IMR-90 (cell line): Measurements from ENCODE around the gene SMIM10L1. TPM values are rescaled to one million over a fixed set of nuclear protein-coding genes. Genes with fewer than 3 reads are reported as not detected.

Experiments used
- ATAC-seq: fragments of 200-7000 bp; cut with Tn5 transposase; 2 replicates; pipeline ENCODE4 v1.9.1; 2020; ENCODE audit warnings: low read depth, mild to moderate bottlenecking, moderate library complexity
- BruUV-seq: library from RNA; stranded (reverse); fragments of 400-500 nt; replicated peaks from 2 replicates; lab custom pipeline; 2021; lab: Mats Ljungman, UMichigan
- CTCF ChIA-PET: fragments of 300-600 bp; formaldehyde crosslinking; extraction: SDS; loops from one replicate; lab custom pipeline; 2021; ENCODE audit warnings: antibody characterized with exemption; lab: Yijun Ruan, JAX
- POLR2A ChIA-PET: fragments of 300-600 bp; sonication (Branson Sonifier 250); formaldehyde crosslinking; loops from one replicate; lab custom pipeline; 2022; ENCODE audit warnings: antibody characterized with exemption; ENCODE audit not compliant: unreplicated experiment; lab: Charles Lee
- DNase-seq: peaks from one replicate; pipeline ENCODE4 v3.0.0; 2013
- H2AFZ ChIP-seq: replicated peaks from 2 replicates; pipeline ENCODE3; 2013; ENCODE audit warnings: low read length, mild to moderate bottlenecking; ENCODE audit not compliant: poor library complexity
- H2AK5ac ChIP-seq: 2 replicates; pipeline ENCODE4 v1.6.1; 2013; ENCODE audit warnings: low read depth, low read length, inconsistent platforms
- H2AK9ac ChIP-seq: replicated peaks from 2 replicates; pipeline ENCODE3; 2013; ENCODE audit warnings: mild to moderate bottlenecking, low read depth, low read length, moderate library complexity; ENCODE audit not compliant: poor library complexity
- H2BK120ac ChIP-seq: 2 replicates; pipeline ENCODE4 v1.6.1; 2013; ENCODE audit warnings: low read depth, low read length, inconsistent platforms
- H2BK15ac ChIP-seq: 3 replicates; pipeline ENCODE4 v1.6.1; 2013; ENCODE audit warnings: low read depth, low read length, inconsistent platforms
- H2BK20ac ChIP-seq: 2 replicates; pipeline ENCODE4 v1.6.1; 2013; ENCODE audit warnings: low read depth, mild to moderate bottlenecking, inconsistent platforms, low read length, moderate library complexity
- H2BK5ac ChIP-seq: 2 replicates; pipeline ENCODE4 v1.6.1; 2013; ENCODE audit warnings: mild to moderate bottlenecking, low read depth, low read length, inconsistent platforms; ENCODE audit not compliant: poor library complexity, severe bottlenecking
- H3K14ac ChIP-seq: replicated peaks from 2 replicates; pipeline ENCODE4 v1.6.1; 2013; ENCODE audit warnings: low read depth, low read length, inconsistent platforms
- H3K18ac ChIP-seq: 2 replicates; pipeline ENCODE4 v1.6.1; 2013; ENCODE audit warnings: low read depth, low read length, control low read depth
- H3K23ac ChIP-seq: 2 replicates; pipeline ENCODE4 v1.6.1; 2013; ENCODE audit warnings: low read depth, low read length, inconsistent platforms
- H3K27ac ChIP-seq: 2 replicates; pipeline ENCODE4 v1.5.1; 2013; ENCODE audit warnings: mild to moderate bottlenecking, control low read depth, low read length; ENCODE audit not compliant: insufficient read depth
- H3K27me3 ChIP-seq: 2 replicates; pipeline ENCODE4 v1.6.1; 2013; ENCODE audit warnings: low read length; ENCODE audit not compliant: control insufficient read depth, insufficient read depth
- H3K36me3 ChIP-seq: 2 replicates; pipeline ENCODE4 v1.6.1; 2013; ENCODE audit warnings: low read length, mixed read lengths; ENCODE audit not compliant: control insufficient read depth, insufficient read depth
- H3K4ac ChIP-seq: 2 replicates; pipeline ENCODE4 v1.6.1; 2013; ENCODE audit warnings: low read depth, low read length, inconsistent platforms
- H3K4me1 ChIP-seq: 2 replicates; pipeline ENCODE4 v1.6.1; 2013; ENCODE audit warnings: low read length, mixed read lengths; ENCODE audit not compliant: control insufficient read depth, insufficient read depth
- H3K4me2 ChIP-seq: 2 replicates; pipeline ENCODE4 v1.6.1; 2013; ENCODE audit warnings: low read depth, mild to moderate bottlenecking, control low read depth, low read length, moderate library complexity
- H3K4me3 ChIP-seq: 2 replicates; pipeline ENCODE4 v1.5.1; 2013; ENCODE audit warnings: low read depth, mild to moderate bottlenecking, control low read depth, low read length, moderate library complexity; ENCODE audit not compliant: insufficient read depth
- H3K56ac ChIP-seq: 2 replicates; pipeline ENCODE4 v1.6.1; 2013; ENCODE audit warnings: low read length, inconsistent platforms; ENCODE audit not compliant: insufficient read depth; ENCODE audit errors: extremely low read depth
- H3K79me1 ChIP-seq, 2 experiments: 2 replicates each; pipeline ENCODE4 v1.6.1; 2013; ENCODE audit warnings: low read length in 2 of 2, inconsistent platforms in 1 of 2, low read depth in 1 of 2
- H3K9ac ChIP-seq: 2 replicates; pipeline ENCODE4 v1.6.1; 2013; ENCODE audit warnings: low read depth, low read length, control low read depth
- H3K9me1 ChIP-seq: 2 replicates; pipeline ENCODE4 v1.6.1; 2013; ENCODE audit warnings: low read length, inconsistent platforms; ENCODE audit not compliant: insufficient read depth
- H3K9me3 ChIP-seq: 2 replicates; pipeline ENCODE4 v1.6.1; 2013; ENCODE audit warnings: low read length; ENCODE audit not compliant: control insufficient read depth, insufficient read depth
- H4K20me1 ChIP-seq: 2 replicates; pipeline ENCODE4 v1.6.1; 2013; ENCODE audit warnings: low read length, inconsistent platforms; ENCODE audit not compliant: insufficient read depth
- H4K5ac ChIP-seq: 2 replicates; pipeline ENCODE4 v1.6.1; 2013; ENCODE audit warnings: mild to moderate bottlenecking, low read depth, low read length, control low read depth
- H4K8ac ChIP-seq, 2 experiments: 2 replicates each; pipeline ENCODE4 v1.6.1; 2013; ENCODE audit warnings: low read depth in 2 of 2, low read length in 2 of 2, control low read depth in 1 of 2, inconsistent platforms in 1 of 2
- H4K91ac ChIP-seq: 2 replicates; pipeline ENCODE4 v1.6.1; 2013; ENCODE audit warnings: low read depth, low read length, inconsistent platforms; ENCODE audit not compliant: insufficient read depth
- CEBPB ChIP-seq: IDR thresholded peaks from 2 replicates; pipeline ENCODE4 v1.6.1; 2012; ENCODE audit warnings: low read depth, low read length, improper control_type of control experiment
- WGBS, 2 experiments: methylation state at CpG; one replicate each; pipeline versions ENCODE4 v1.1.5 to v1.1.7; 2013; ENCODE audit warnings: missing lambda C conversion rate in 2 of 2; ENCODE audit not compliant: insufficient read length in 1 of 2; ENCODE audit errors: extremely low coverage in 2 of 2; 5-methylcytosine and 5-hydroxymethylcytosine counted together
- dilution Hi-C: fragments of 300-500 bp; cut with HindIII; formaldehyde crosslinking; loops from one replicate; pipeline ENCODE4 v1.14.3; 2018; ENCODE audit warnings: low sequenced_read_pairs; ENCODE audit not compliant: unreplicated experiment
- in situ Hi-C: fragments of 300-500 bp; cut with MboI; formaldehyde crosslinking; loops from 3 replicates; pipeline ENCODE4 v1.14.3; 2019; ENCODE audit warnings: low sequenced_read_pairs, inconsistent platforms, mixed read lengths
- intact Hi-C: fragments of 100-400 bp; cut with micrococcal nuclease; formaldehyde crosslinking; loops from 2 replicates; pipeline ENCODE4 v1.10.0; 2022
- polyA plus RNA-seq, 3 experiments: library from polyadenylated mRNA; depleted of rRNA; stranded (reverse); fragments of >200 nt; gene quantifications; 2 replicates each; pipeline ENCODE4 v1.2.3, GENCODE V29; 2012; ENCODE audit warnings: low replicate concordance in 1 of 3
- total RNA-seq: library from RNA; depleted of rRNA; stranded (reverse); fragments of >200 nt; gene quantifications from 2 replicates; pipeline ENCODE4 v1.2.3, GENCODE V29; 2012; rRNA removed

SMIM10L1 gene
- total and polyA plus RNA-seq, 2 of the 4 experiments (the other 2 are of a cell fraction), result 2.7 to 4.5 TPM

- no peaks in the 10 kb centered on the region for H3K4me1 ChIP-seq
- WGBS, 2 experiments, result 57% methylated on average over 1 of the region's 1 CpG; no CpG with 5 or more reads in 1 of the 2 experiments
- no peak overlapping the region for H3K27ac ChIP-seq
- no peaks in the 10 kb centered on the region for H3K36me3 ChIP-seq
- no peak overlapping the region for H3K4me3 ChIP-seq
- H4K8ac ChIP-seq, result no peak overlapping the region
- H3K4ac ChIP-seq, result no peak overlapping the region
- no peak for TF ChIP-seq CEBPB
- no peak overlapping the region for H3K14ac ChIP-seq
- no peak overlapping the region for H3K56ac ChIP-seq
- H2BK120ac ChIP-seq, result no peak overlapping the region
- ATAC-seq, result no peak
- H2AFZ ChIP-seq, result no peak overlapping the region
- in situ Hi-C loops, result no loop called here
- no peak overlapping the region for H3K23ac ChIP-seq
- H2BK20ac ChIP-seq, result no peak overlapping the region
- POLR2A ChIA-PET, result no interaction called here
- H3K9ac ChIP-seq, result no peak overlapping the region
- no peak overlapping the region for H2BK5ac ChIP-seq
- no peak overlapping the region for H2BK15ac ChIP-seq
- H3K4me2 ChIP-seq, result no peak overlapping the region
- BruUV-seq, result no TSS peak
- H3K9me1 ChIP-seq, result no peaks in the 10 kb centered on the region
- no peak overlapping the region for H3K18ac ChIP-seq
- CTCF ChIA-PET, result no interaction called here
- H4K5ac ChIP-seq, result no peak overlapping the region
- H3K27me3 ChIP-seq, result no peaks in the 10 kb centered on the region; the same call in 1 of the 2 replicates
- no peak for DNase-seq
- dilution Hi-C loops, result no loop called here
- intact Hi-C loops, result no loop called here
- H3K9me3 ChIP-seq, result no peaks in the 10 kb centered on the region
- H4K20me1 ChIP-seq, result no peaks in the 10 kb centered on the region
- no peaks in the 10 kb centered on the region for H3K79me1 ChIP-seq
- no peak overlapping the region for H2AK9ac ChIP-seq
- H4K91ac ChIP-seq, result no peak overlapping the region
- no peak overlapping the region for H2AK5ac ChIP-seq
Measured at GRCh38 chr12:11209113-11209512, 38.1 kb downstream of the SMIM10L1 start.

Other genes starting within 250 kb of the SMIM10L1 start
- 0.28 TPM in 1 of 2 replicates, not detected in the other for gene PRH2, start 242.0 kb upstream of the SMIM10L1 start, total RNA-seq
- 0.34 TPM in 1 of 2 replicates, not detected in the other for gene PRH2, start 242.0 kb upstream of the SMIM10L1 start, polyA plus RNA-seq (2012; rRNA removed)
- 2.0 and 3.9 TPM in 2 replicates for gene TAS2R14, start 231.9 kb upstream of the SMIM10L1 start, total RNA-seq
- gene TAS2R14, start 231.9 kb upstream of the SMIM10L1 start, polyA plus RNA-seq (2012; rRNA removed), result 1.1 and 1.6 TPM in 2 replicates
- gene TAS2R50, start 184.3 kb upstream of the SMIM10L1 start, total RNA-seq, result 2.3 and 4.4 TPM in 2 replicates
- not detected in 2 replicates for gene TAS2R50, start 184.3 kb upstream of the SMIM10L1 start, polyA plus RNA-seq (2012; rRNA removed)
- gene TAS2R20, start 172.9 kb upstream of the SMIM10L1 start, total RNA-seq, result 3.4 and 3.9 TPM in 2 replicates
- gene TAS2R20, start 172.9 kb upstream of the SMIM10L1 start, polyA plus RNA-seq (2012; rRNA removed), result 0.24 and 0.36 TPM in 2 replicates
- gene TAS2R19, start 148.6 kb upstream of the SMIM10L1 start, total RNA-seq, result 5.0 and 8.1 TPM in 2 replicates
- 0.24 and 0.29 TPM in 2 replicates for gene TAS2R19, start 148.6 kb upstream of the SMIM10L1 start, polyA plus RNA-seq (2012; rRNA removed)
- gene TAS2R31, start 139.8 kb upstream of the SMIM10L1 start, total RNA-seq, result 4.3 and 8.6 TPM in 2 replicates
- 0.10 and 0.24 TPM in 2 replicates for gene TAS2R31, start 139.8 kb upstream of the SMIM10L1 start, polyA plus RNA-seq (2012; rRNA removed)
- 3.3 and 4.7 TPM in 2 replicates for gene TAS2R46, start 108.9 kb upstream of the SMIM10L1 start, total RNA-seq
- gene TAS2R46, start 108.9 kb upstream of the SMIM10L1 start, polyA plus RNA-seq (2012; rRNA removed), result 0.09 TPM in 1 of 2 replicates, not detected in the other
- gene TAS2R43, start 78.9 kb upstream of the SMIM10L1 start, total RNA-seq, result 0.90 and 1.9 TPM in 2 replicates
- not detected in 2 replicates for gene TAS2R43, start 78.9 kb upstream of the SMIM10L1 start, polyA plus RNA-seq (2012; rRNA removed)
- 5.0 and 7.2 TPM in 2 replicates for gene TAS2R30, start 36.5 kb upstream of the SMIM10L1 start, total RNA-seq
- 0.03 TPM in 1 of 2 replicates, not detected in the other for gene TAS2R30, start 36.5 kb upstream of the SMIM10L1 start, polyA plus RNA-seq (2012; rRNA removed)
- not detected in 2 replicates for gene TAS2R42, start 15.7 kb downstream of the SMIM10L1 start, total RNA-seq
- gene TAS2R42, start 15.7 kb downstream of the SMIM10L1 start, polyA plus RNA-seq (2012; rRNA removed), result not detected in 2 replicates
- gene PRB3, start 98.5 kb downstream of the SMIM10L1 start, total RNA-seq, result not detected in 2 replicates
- not detected in 2 replicates for gene PRB3, start 98.5 kb downstream of the SMIM10L1 start, polyA plus RNA-seq (2012; rRNA removed)
- gene PRB4, start 139.2 kb downstream of the SMIM10L1 start, total RNA-seq, result not detected in 2 replicates
- gene PRB4, start 139.2 kb downstream of the SMIM10L1 start, polyA plus RNA-seq (2012; rRNA removed), result not detected in 2 replicates
- not detected in 2 replicates for gene PRB2, start 224.4 kb downstream of the SMIM10L1 start, total RNA-seq
- gene PRB2, start 224.4 kb downstream of the SMIM10L1 start, polyA plus RNA-seq (2012; rRNA removed), result not detected in 2 replicates